BLaER1 treated with 17β-estradiol and CSF1 and Interleukin-3, amounts not matched to agents 10 nM and 100 nM (cell line): ENCODE measurements around the gene ANO8.

Experiments
- H3K27ac ChIP-seq, 11 experiments: shearing (Covaris generic); formaldehyde crosslinking; 2 replicates each; pipeline ENCODE4 v1.8.1; 2022
- H3K27me3 ChIP-seq, 11 experiments: shearing (Covaris generic); formaldehyde crosslinking; 2 replicates each; pipeline ENCODE4 v1.8.1; 2022
- H3K36me3 ChIP-seq, 11 experiments: shearing (Covaris generic); formaldehyde crosslinking; 2 replicates each; pipeline ENCODE4 v1.8.1; 2022
- H3K4me1 ChIP-seq, 10 experiments: shearing (Covaris generic); formaldehyde crosslinking; 2 replicates each; pipeline ENCODE4 v1.8.1; 2022
- H3K4me2 ChIP-seq, 11 experiments: shearing (Covaris generic); formaldehyde crosslinking; 2 replicates each; pipeline ENCODE4 v1.8.1; 2022
- H3K4me3 ChIP-seq, 10 experiments: shearing (Covaris generic); formaldehyde crosslinking; 2 replicates each; pipeline ENCODE4 v1.8.1; 2022
- H3K9ac ChIP-seq, 11 experiments: shearing (Covaris generic); formaldehyde crosslinking; 2 replicates each; pipeline ENCODE4 v1.8.1; 2022
- H3K9me3 ChIP-seq, 11 experiments: shearing (Covaris generic); formaldehyde crosslinking; replicated peaks in 1 of 11; 2 replicates each; pipeline ENCODE4 v1.8.1; 2022
- H4K20me1 ChIP-seq, 11 experiments: shearing (Covaris generic); formaldehyde crosslinking; 2 replicates each; pipeline ENCODE4 v1.8.1; 2022
- Cebpa-rat ChIP-seq, 11 experiments: shearing (Covaris generic); IDR thresholded peaks; 2 replicates each; pipeline ENCODE4 v1.8.1; 2022

ANO8 gene

GRCh38 chr19:17327654-17328516 is 6.8 kb downstream of the ANO8 start:
- TF ChIP-seq Cebpa-rat (IDR thresholded peaks at IDR 0.05): no peak
- H3K4me1 ChIP-seq: peaks cover 37 to 63% (median 47%) of the 10 kb centered on the region in 10 experiments
- peak overlapping the region in 8 of 11 experiments; percentile 32 to 70 (median 50); a peak in 11 of 22 replicates for H3K9ac ChIP-seq
- H3K9me3 ChIP-seq: peaks cover 0 to 7% (median 4%) of the 10 kb centered on the region in 11 experiments; a peak in 13 of 22 replicates
- H3K4me3 ChIP-seq: peak overlapping the region; percentile 18 to 53 (median 44); a peak in 11 of 20 replicates
- H3K27ac ChIP-seq: peak overlapping the region in 3 of 11 experiments; percentile 27 to 47 (median 46); a peak in 3 of 22 replicates
- peaks cover 6 to 66% (median 12%) of the 10 kb centered on the region in 11 experiments; a peak in 18 of 22 replicates for H3K36me3 ChIP-seq
- peak overlapping the region; percentile 79 to 95 (median 86) for H3K4me2 ChIP-seq
- H3K27me3 ChIP-seq: peaks cover 15 to 29% (median 20%) of the 10 kb centered on the region in 11 experiments; a peak in 21 of 22 replicates
- H4K20me1 ChIP-seq: peaks cover 0 to 64% (median 27%) of the 10 kb centered on the region in 11 experiments; a peak in 18 of 22 replicates

GRCh38 chr19:17327068-17327653 is 7.5 kb downstream of the ANO8 start:
- Histone ChIP-seq H3K4me3 (no peak overlapping the region), H3K4me2 (peak overlapping the region in 1 of 11 experiments; percentile 24; a peak in 1 of 22 replicates), H4K20me1 (peaks cover 3 to 71% (median 34%) of the 10 kb centered on the region in 11 experiments; a peak in 19 of 22 replicates), H3K27ac (no peak overlapping the region), H3K9ac (0 out of 22 replicates have a peak overlapping the region, but pooled peaks of 1 of the 11 experiments have one; percentile 5), H3K27me3 (peaks cover 15 to 29% (median 21%) of the 10 kb centered on the region in 11 experiments; a peak in 21 of 22 replicates), H3K9me3 (no peaks in the 10 kb centered on the region), H3K36me3 (peaks cover 0 to 62% (median 15%) of the 10 kb centered on the region in 11 experiments; a peak in 17 of 22 replicates), H3K4me1 (peaks cover 44 to 67% (median 52%) of the 10 kb centered on the region in 10 experiments)
- peak in 1 of 11 experiments; percentile 2; a peak in 1 of 22 replicates for TF ChIP-seq Cebpa-rat (IDR thresholded peaks at IDR 0.05)

GRCh38 chr19:17326595-17326966 is 8.1 kb downstream of the ANO8 start:
- peaks cover 0 to 66% (median 21%) of the 10 kb centered on the region in 11 experiments; a peak in 19 of 22 replicates for H3K36me3 ChIP-seq
- peaks cover 50 to 73% (median 58%) of the 10 kb centered on the region in 10 experiments for H3K4me1 ChIP-seq
- peaks cover 6 to 77% (median 40%) of the 10 kb centered on the region in 11 experiments; a peak in 19 of 22 replicates for H4K20me1 ChIP-seq
- H3K4me2 ChIP-seq: no peak overlapping the region
- no peak overlapping the region for H3K27ac ChIP-seq
- TF ChIP-seq Cebpa-rat (IDR thresholded peaks at IDR 0.05): 0 out of 22 replicates have a peak, but pooled peaks of 1 of the 11 experiments have one; percentile 27
- no peak overlapping the region for H3K4me3 ChIP-seq
- H3K27me3 ChIP-seq: peaks cover 15 to 29% (median 21%) of the 10 kb centered on the region in 11 experiments; a peak in 21 of 22 replicates
- 0 out of 22 replicates have a peak overlapping the region, but pooled peaks of 1 of the 11 experiments have one; percentile 5 for H3K9ac ChIP-seq
- H3K9me3 ChIP-seq: no peaks in the 10 kb centered on the region

GRCh38 chr19:17325881-17326594 is 8.6 kb downstream of the ANO8 start:
- peaks cover 2 to 66% (median 25%) of the 10 kb centered on the region in 11 experiments; a peak in 21 of 22 replicates for H3K36me3 ChIP-seq
- peaks cover 55 to 78% (median 63%) of the 10 kb centered on the region in 10 experiments for H3K4me1 ChIP-seq

GRCh38 chr19:17325133-17325532 is 9.5 kb downstream of the ANO8 start:
- Histone ChIP-seq H3K27ac (no peak overlapping the region), H4K20me1 (peaks cover 6 to 82% (median 45%) of the 10 kb centered on the region in 11 experiments; a peak in 20 of 22 replicates), H3K36me3 (peaks cover 11 to 66% (median 34%) of the 10 kb centered on the region in 11 experiments), H3K4me3 (no peak overlapping the region), H3K27me3 (peaks cover 14 to 22% (median 15%) of the 10 kb centered on the region in 11 experiments; a peak in 21 of 22 replicates), H3K9me3 (no peaks in the 10 kb centered on the region), H3K4me2 (no peak overlapping the region; a peak in 1 of 22 replicates), H3K4me1 (peaks cover 52 to 79% (median 64%) of the 10 kb centered on the region in 10 experiments), H3K9ac (no peak overlapping the region)
- no peak for TF ChIP-seq Cebpa-rat (IDR thresholded peaks at IDR 0.05)

More at GRCh38 chr19:17325881-17326594, 8.6 kb downstream of the ANO8 start:
- Histone ChIP-seq H3K4me3 (no peak overlapping the region), H3K27ac (no peak overlapping the region), H4K20me1 (peaks cover 6 to 82% (median 42%) of the 10 kb centered on the region in 11 experiments; a peak in 19 of 22 replicates), H3K9ac (no peak overlapping the region), H3K27me3 (peaks cover 15 to 28% (median 21%) of the 10 kb centered on the region in 11 experiments; a peak in 21 of 22 replicates), H3K4me2 (no peak overlapping the region), H3K9me3 (no peaks in the 10 kb centered on the region)
- TF ChIP-seq Cebpa-rat (IDR thresholded peaks at IDR 0.05): no peak

GRCh38 chr19:17324357-17325114 is 10.1 kb downstream of the ANO8 start:
- H3K36me3 ChIP-seq: peaks cover 17 to 66% (median 37%) of the 10 kb centered on the region in 11 experiments
- no peak overlapping the region for H3K4me3 ChIP-seq
- peak overlapping the region in 9 of 11 experiments; percentile 89 to 98 (median 94); a peak in 16 of 22 replicates for H3K4me2 ChIP-seq
- H3K9me3 ChIP-seq: no peaks in the 10 kb centered on the region
- no peak for TF ChIP-seq Cebpa-rat (IDR thresholded peaks at IDR 0.05)
- H3K27ac ChIP-seq: no peak overlapping the region
- H3K27me3 ChIP-seq: peaks cover 8 to 16% (median 9%) of the 10 kb centered on the region in 11 experiments; a peak in 21 of 22 replicates
- no peak overlapping the region for H3K9ac ChIP-seq
- H4K20me1 ChIP-seq: peaks cover 6 to 80% (median 41%) of the 10 kb centered on the region in 11 experiments; a peak in 20 of 22 replicates
- peaks cover 46 to 75% (median 60%) of the 10 kb centered on the region in 10 experiments for H3K4me1 ChIP-seq

GRCh38 chr19:17323964-17324332 is 10.7 kb downstream of the ANO8 start:
- Histone ChIP-seq H3K4me1 (peaks cover 41 to 72% (median 56%) of the 10 kb centered on the region in 10 experiments), H4K20me1 (peaks cover under 1 to 79% (median 40%) of the 10 kb centered on the region in 11 experiments; a peak in 19 of 22 replicates), H3K9me3 (no peaks in the 10 kb centered on the region), H3K9ac (peak overlapping the region; percentile 51 to 83 (median 68); a peak in 21 of 22 replicates), H3K4me3 (peak overlapping the region in 9 of 10 experiments; percentile 37 to 68 (median 52); a peak in 15 of 20 replicates), H3K27me3 (peaks cover 3 to 10% (median 3%) of the 10 kb centered on the region in 11 experiments; a peak in 19 of 22 replicates), H3K27ac (peak overlapping the region in 5 of 11 experiments; percentile 42 to 61 (median 53); a peak in 7 of 22 replicates), H3K4me2 (peak overlapping the region; percentile 89 to 98 (median 94)), H3K36me3 (peaks cover 23 to 70% (median 43%) of the 10 kb centered on the region in 11 experiments)
- TF ChIP-seq Cebpa-rat (IDR thresholded peaks at IDR 0.05): no peak
